ENCODE measurements around the gene TMEM170A. TPM values are rescaled to one million over a fixed set of nuclear protein-coding genes. Genes with fewer than 3 reads are reported as not detected.

Gene TMEM170A
- total and polyA plus RNA-seq, 10 of the 15 experiments (the other 5 are each of a cell fraction or from before 2014, with no cell fraction given): 7.3 to 28.2 (median 20.9) TPM

DNA sequence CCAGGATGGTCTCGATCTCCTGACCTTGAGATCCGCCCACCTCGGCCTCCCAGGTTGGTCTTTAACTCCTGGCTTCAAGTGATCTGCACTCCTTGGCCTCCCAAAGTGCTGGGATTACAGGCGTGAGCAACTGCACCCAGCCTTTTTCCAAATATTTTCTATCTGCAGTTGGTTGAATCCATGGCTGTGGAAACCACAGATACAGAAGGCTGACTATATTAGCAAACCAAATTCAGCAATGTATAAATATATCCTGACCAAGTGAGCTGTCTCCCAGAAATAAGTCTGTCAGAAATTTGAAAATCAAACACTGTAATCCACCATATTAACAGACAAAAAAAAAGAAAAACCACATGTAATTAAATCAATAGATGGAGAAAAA is 40.8 kb downstream of the TMEM170A start:
- FAIRE-seq: no peak
- SMC1A ChIA-PET (ENCODE audit: uncharacterized antibody, unreplicated experiment): interaction anchor here (0.6 to 0.9 kb wide), 2 partner anchors 66 to 407 kb away, joined by 3 to 4 read pairs; no protein-coding TSS in a partner anchor
- 95% methylated on average over 4 of the region's 4 CpGs for WGBS (ENCODE audit: insufficient coverage, insufficient replicate concordance, low lambda C conversion rate, missing lambda C conversion rate)

DNA sequence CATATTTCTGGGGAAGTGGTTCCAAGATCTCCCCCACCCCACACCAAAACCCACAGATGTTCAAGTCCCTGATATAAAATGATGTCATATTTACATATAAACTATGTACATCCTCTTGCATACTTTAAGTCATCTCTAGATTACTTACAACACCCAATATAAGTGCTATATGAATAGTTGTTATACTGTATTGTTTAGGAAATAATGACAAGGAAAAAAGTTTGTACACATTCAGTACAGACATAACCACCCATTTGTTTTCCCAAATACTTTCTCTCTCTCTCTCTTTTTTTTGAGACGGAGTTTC is 42.7 kb downstream of the TMEM170A start:
- no peak overlapping the region for H3K4me3 ChIP-seq
- ChIA-PET POLR2A (interaction anchor here (0.9 to 4.1 kb wide), 4 partner anchors 12 to 228 kb away, joined by 3 to 26 read pairs (median 4); partner anchors contain the start of gene CFDP1), RAD21 (ENCODE audit: unreplicated experiment) (interaction anchor here (1.1 to 1.6 kb wide), 5 partner anchors 36 to 223 kb away, joined by 3 to 7 read pairs (median 3); partner anchors contain the start of gene ADAT1), SMC1A (ENCODE audit: uncharacterized antibody, unreplicated experiment) (interaction anchor here (0.6 to 2.5 kb wide), 3 partner anchors 12 to 33 kb away, joined by 3 to 11 read pairs (median 4); partner anchors contain the start of gene CFDP1), CTCF (interaction anchor here (0.6 to 3.5 kb wide), 8 partner anchors 9 to 222 kb away, joined by 3 to 15 read pairs (median 6); partner anchors contain the start of genes CFDP1 and TMEM170A)
- no peak for DNase-seq (ENCODE audit: low read depth, low spot score)
- ATAC-seq: peak; percentile 13; the same call in 1 of the 3 replicates
- intact Hi-C loops (cut with micrococcal nuclease; ENCODE audit: unreplicated experiment) (loop anchor here (5.0 kb wide), 1 partner anchor 41 kb away; the partner anchor contains the start of gene TMEM170A), in situ Hi-C loops (cut with MboI) (no loop called here)
- no peaks in the 10 kb centered on the region for H3K36me3 ChIP-seq (ENCODE audit: control insufficient read depth in 2 of 2, insufficient read depth in 2 of 2, low read length in 1 of 2)
- no peak for FAIRE-seq
- BruUV-seq (replicated peaks): no TSS peak
- no peaks in the 10 kb centered on the region for H4K20me1 ChIP-seq (ENCODE audit: control insufficient read depth, insufficient read depth)
- H3K9ac ChIP-seq (ENCODE audit: control insufficient read depth, insufficient read depth, low read length): no peak overlapping the region
- WGBS (ENCODE audit: insufficient coverage, insufficient replicate concordance, low lambda C conversion rate, missing lambda C conversion rate): 89% methylated on average over 1 of the region's 1 CpG
- no peaks in the 10 kb centered on the region for H3K9me3 ChIP-seq (replicated peaks; ENCODE audit: control insufficient read depth, insufficient read depth, low read length)
- TF ChIP-seq ATF7 (IDR thresholded peaks at IDR 0.05; ENCODE audit: low read depth): peak; percentile 73
- no peak for TF ChIP-seq SIN3A (IDR thresholded peaks at IDR 0.05; ENCODE audit: low read depth, low read length)
- no peak for TF ChIP-seq MEF2A (IDR thresholded peaks at IDR 0.05; ENCODE audit: insufficient read depth, low read depth, low read length)
- TF ChIP-seq TCF12 (IDR thresholded peaks at IDR 0.05; ENCODE audit: low read depth, low read length): no peak
- H2AFZ ChIP-seq (ENCODE audit: control insufficient read depth, low read depth, low read length): 0 out of 2 replicates have a peak overlapping the region, but pooled peaks have one; percentile 77
- H3K79me2 ChIP-seq (ENCODE audit: control insufficient read depth, insufficient read depth, low read length): peaks cover 28% of the 10 kb centered on the region
- H3K27me3 ChIP-seq (replicated peaks in 1 of 2; ENCODE audit: control insufficient read depth in 2 of 2, insufficient read depth in 2 of 2, low read length in 1 of 2): no peaks in the 10 kb centered on the region
- H3K4me1 ChIP-seq (ENCODE audit: control insufficient read depth, insufficient read depth, low read length): peaks cover 10% of the 10 kb centered on the region; the same call in 1 of the 2 replicates
- H3K4me2 ChIP-seq (ENCODE audit: control insufficient read depth, insufficient read depth): no peak overlapping the region
- no peak overlapping the region for H3K27ac ChIP-seq (ENCODE audit: control insufficient read depth, insufficient read depth)

More for the DNA sequence above, 40.8 kb downstream of the TMEM170A start:
- DNase-seq (ENCODE audit: low read depth, low spot score) (no peak), ATAC-seq (no peak)
- H3K4me1 ChIP-seq (ENCODE audit: control insufficient read depth, insufficient read depth, low read length): peaks cover 10% of the 10 kb centered on the region; the same call in 1 of the 2 replicates
- H4K20me1 ChIP-seq (ENCODE audit: control insufficient read depth, insufficient read depth): no peaks in the 10 kb centered on the region
- ChIA-PET CTCF (no interaction called here), RAD21 (ENCODE audit: unreplicated experiment) (no interaction called here), POLR2A (no interaction called here)
- H3K9ac ChIP-seq (ENCODE audit: control insufficient read depth, insufficient read depth, low read length): no peak overlapping the region
- H3K9me3 ChIP-seq (replicated peaks; ENCODE audit: control insufficient read depth, insufficient read depth, low read length): no peaks in the 10 kb centered on the region
- no peak overlapping the region for H3K27ac ChIP-seq (ENCODE audit: control insufficient read depth, insufficient read depth)
- intact Hi-C loops (cut with micrococcal nuclease; ENCODE audit: unreplicated experiment) (loop anchor here (5.0 kb wide), 1 partner anchor 39 kb away; the partner anchor contains the start of gene TMEM170A), in situ Hi-C loops (cut with MboI) (no loop called here)
- H3K4me3 ChIP-seq: no peak overlapping the region
- no peak overlapping the region for H2AFZ ChIP-seq (ENCODE audit: control insufficient read depth, low read depth, low read length)
- H3K27me3 ChIP-seq (replicated peaks in 1 of 2; ENCODE audit: control insufficient read depth in 2 of 2, insufficient read depth in 2 of 2, low read length in 1 of 2): no peaks in the 10 kb centered on the region
- BruUV-seq (replicated peaks): no TSS peak
- TF ChIP-seq MEF2B (IDR thresholded peaks at IDR 0.05; ENCODE audit: partially characterized antibody, poor library complexity, severe bottlenecking) (no peak), STAT3 (IDR thresholded peaks at IDR 0.05; ENCODE audit: low read depth, low read length) (no peak), NFIC (IDR thresholded peaks at IDR 0.05; ENCODE audit: low read depth, low read length) (no peak)
- TF ChIP-seq, protein P1, sequence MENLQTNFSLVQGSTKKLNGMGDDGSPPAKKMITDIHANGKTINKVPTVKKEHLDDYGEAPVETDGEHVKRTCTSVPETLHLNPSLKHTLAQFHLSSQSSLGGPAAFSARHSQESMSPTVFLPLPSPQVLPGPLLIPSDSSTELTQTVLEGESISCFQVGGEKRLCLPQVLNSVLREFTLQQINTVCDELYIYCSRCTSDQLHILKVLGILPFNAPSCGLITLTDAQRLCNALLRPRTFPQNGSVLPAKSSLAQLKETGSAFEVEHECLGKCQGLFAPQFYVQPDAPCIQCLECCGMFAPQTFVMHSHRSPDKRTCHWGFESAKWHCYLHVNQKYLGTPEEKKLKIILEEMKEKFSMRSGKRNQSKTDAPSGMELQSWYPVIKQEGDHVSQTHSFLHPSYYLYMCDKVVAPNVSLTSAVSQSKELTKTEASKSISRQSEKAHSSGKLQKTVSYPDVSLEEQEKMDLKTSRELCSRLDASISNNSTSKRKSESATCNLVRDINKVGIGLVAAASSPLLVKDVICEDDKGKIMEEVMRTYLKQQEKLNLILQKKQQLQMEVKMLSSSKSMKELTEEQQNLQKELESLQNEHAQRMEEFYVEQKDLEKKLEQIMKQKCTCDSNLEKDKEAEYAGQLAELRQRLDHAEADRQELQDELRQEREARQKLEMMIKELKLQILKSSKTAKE (IDR thresholded peaks at IDR 0.05; ENCODE audit: low read depth, poor library complexity, severe bottlenecking): no peak
- no peaks in the 10 kb centered on the region for H3K36me3 ChIP-seq (ENCODE audit: control insufficient read depth in 2 of 2, insufficient read depth in 2 of 2, low read length in 1 of 2)
- H3K4me2 ChIP-seq (ENCODE audit: control insufficient read depth, insufficient read depth): no peak overlapping the region
- peaks cover 27% of the 10 kb centered on the region for H3K79me2 ChIP-seq (ENCODE audit: control insufficient read depth, insufficient read depth, low read length)
